Tongue (tissue), 2 donors: Measurements from ENCODE around the gene SHH. TPM values are rescaled to one million over a fixed set of nuclear protein-coding genes. Genes with fewer than 3 reads are reported as not detected.

Source experiments
- DNase-seq: peaks from one replicate; pipeline ENCODE4 v3.0.0-alpha.2; 2015
- total RNA-seq: library from RNA; depleted of rRNA; stranded (reverse); fragments of >200 nt; gene quantifications from one replicate; pipeline ENCODE4 v1.2.3, GENCODE V29; 2014

Gene SHH
- total RNA-seq, 1 donor from 2014 or later, result 1.3 TPM

DNA sequence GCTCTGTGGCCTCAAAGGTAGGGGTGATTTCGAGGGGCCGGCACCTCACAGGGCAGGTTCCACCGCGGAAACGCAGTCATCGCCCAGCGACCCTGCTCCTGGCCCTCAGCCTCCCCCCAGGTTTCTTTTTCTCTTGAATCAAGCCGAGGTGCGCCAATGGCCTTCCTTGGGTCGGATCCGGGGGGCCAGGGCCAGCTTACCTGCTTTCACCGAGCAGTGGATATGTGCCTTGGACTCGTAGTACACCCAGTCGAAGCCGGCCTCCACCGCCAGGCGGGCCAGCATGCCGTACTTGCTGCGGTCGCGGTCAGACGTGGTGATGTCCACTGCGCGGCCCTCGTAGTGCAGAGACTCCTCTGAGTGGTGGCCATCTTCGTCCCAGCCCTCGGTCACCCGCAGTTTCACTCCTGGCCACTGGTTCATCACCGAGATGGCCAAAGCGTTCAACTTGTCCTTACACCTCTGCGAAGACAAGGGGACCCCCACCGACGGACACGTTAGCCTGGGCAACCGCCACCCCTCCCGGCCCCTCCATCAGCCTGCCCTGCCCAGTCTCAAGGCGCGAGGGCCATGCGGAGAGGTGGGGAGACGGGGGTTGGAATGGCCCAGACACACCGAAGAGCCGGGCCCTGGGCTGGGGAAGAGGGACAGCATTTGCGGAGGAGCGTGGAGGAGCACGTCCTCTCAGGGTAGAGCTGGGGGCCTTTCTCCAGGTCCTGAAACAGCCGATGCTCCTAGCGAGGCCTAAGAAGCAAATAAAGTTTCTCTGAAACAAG lies 6.0 kb downstream of the SHH start:
- DNase-seq, result no peak

DNA sequence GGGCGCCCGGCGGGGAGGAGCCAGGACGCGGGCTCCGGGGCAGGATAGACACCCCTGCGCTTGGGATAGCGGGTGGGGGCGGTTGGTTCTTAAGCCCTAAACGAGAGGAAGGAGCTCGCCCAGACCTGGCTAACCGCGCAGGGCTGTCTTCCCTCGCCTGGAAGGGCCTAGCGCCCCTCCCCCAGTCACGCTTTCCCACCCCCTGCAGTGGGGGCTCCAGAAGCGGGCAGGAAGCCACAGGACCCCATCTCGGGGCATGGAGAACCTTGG lies 6.5 kb downstream of the SHH start:
- no peak for DNase-seq

DNA sequence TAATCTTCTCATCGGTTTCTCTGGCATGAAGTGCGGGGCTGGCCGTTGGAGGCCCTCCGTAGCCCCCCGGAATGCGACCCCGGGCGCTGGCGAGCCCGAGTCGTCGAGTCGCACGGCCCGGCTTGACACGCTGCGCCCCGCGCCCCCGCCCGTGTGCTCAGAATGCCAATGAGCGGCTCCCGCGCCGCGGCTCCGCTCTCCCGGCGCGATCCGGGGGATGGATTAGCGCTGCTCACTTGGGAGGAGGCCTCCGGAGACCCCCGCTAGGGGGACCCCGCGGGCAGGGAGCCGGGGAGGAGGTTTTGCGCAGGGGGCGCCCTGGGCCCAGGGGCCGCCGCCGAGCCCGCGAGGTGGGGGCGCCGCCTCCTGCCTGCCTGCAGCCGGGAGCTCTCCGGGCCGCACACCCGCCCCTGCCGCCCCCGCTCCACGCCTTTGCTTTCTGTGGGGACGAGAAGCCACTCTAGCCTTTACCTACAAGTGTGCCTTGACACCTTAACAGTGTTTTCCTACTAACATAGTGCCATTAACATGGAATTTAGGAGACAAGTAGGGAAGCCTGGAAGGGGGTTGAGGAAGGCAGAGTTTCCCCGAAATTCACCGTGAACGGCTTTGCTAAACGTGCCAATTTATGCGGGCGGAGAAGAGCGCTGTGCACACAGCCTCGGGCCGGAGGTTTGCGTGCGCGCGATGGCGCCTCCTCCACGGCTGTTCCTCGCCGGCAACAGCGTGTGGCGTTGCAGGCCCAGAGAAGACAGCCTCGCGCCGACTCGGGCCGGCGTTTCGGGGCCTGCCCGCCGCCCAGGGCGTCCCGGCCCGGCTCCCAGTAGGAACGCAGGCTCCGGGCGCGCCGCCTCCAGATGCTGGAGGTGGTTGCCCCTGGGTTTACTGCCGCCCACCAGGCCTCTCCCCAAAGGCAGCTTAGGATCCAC lies 7.1 kb downstream of the SHH start:
- DNase-seq, result peak; percentile 78

DNA sequence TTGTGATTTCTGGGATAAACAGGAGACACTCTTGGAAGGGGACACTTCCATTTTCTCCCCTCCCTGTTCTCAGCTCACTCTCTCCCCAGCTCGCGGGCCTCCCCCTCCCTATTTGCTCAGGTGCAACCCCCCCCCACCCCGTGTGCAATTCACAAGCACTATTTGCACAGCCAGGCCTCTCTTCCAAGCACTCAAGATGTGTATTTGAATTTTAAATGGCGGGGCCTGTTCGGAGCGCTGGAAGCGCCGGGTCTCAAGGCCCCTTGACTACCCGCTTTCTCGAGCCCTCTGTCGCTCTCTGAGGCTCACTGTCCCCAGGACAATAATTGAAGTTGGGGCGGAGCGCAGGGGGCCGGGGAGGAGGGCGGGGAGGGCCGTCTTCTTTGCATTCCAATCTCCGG lies 7.8 kb downstream of the SHH start:
- DNase-seq, result no peak

DNA sequence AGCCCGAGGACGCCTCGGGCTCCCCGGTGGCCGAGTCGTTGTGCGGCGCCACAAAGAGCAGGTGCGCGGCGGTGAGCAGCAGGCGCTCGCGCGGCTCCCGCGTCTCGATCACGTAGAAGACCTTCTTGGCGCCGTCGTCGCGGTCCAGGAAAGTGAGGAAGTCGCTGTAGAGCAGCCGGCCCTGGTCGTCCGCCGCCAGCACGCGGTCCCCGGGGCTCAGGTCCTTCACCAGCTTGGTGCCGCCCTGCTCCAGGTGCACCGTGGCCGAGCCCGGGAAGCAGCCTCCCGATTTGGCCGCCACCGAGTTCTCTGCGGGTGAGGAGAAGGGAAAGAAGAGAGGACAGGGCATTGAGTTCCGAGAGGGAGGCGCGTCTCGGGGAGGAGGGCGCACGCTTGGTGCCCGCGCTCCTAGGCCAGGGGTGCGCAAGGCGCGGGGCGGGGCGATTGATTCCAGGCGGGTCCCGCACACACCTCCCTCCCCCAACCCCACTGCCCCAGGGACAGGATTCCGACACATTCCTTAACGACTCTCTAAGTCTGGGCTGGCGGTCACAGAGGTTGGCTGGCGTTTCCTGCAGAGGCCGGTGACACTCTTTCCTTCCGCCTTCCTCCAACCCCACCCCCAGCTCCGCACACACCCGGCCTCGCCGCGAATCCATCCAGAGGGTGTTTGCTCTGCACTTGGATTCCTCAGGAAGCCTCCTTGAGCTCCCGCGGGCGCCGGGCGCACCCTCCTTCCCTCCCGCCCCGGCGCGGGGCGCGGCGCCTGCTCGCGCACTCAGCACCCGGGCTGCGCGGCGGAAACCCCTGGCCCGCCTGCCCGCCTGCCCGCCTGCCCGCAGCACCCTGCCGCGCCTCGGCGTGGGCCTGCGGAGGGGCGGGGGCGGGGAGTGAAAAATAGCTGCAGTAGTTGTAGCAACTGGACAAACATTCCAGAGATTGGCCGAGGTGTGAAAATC lies 8.6 kb downstream of the SHH start:
- DNase-seq, result peak; percentile 39

DNA sequence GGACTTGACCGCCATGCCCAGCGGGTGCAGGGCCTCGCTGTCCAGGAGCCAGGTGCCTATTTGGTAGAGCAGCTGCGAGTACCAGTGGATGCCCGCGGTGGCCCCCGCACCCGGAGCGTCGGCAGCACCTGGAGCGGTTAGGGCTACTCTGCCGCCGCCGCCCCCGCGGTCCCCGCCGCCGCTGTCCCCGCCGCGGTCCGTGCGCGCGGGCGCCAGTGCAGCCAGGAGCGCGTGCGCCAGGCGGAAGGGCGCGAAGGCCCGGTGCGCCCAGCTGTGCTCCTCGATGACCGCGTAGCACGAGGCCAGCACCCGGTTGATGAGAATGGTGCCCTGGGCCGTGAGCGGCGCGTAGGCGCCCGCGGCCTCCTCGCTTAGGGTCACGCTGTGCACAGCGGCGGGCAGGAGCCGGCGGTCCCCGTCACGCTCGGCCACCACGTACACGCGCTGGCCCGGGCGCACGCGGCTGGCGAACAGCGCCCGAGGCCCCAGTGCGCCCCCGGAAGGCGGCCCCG lies 9.3 kb downstream of the SHH start:
- DNase-seq, result no peak

DNA sequence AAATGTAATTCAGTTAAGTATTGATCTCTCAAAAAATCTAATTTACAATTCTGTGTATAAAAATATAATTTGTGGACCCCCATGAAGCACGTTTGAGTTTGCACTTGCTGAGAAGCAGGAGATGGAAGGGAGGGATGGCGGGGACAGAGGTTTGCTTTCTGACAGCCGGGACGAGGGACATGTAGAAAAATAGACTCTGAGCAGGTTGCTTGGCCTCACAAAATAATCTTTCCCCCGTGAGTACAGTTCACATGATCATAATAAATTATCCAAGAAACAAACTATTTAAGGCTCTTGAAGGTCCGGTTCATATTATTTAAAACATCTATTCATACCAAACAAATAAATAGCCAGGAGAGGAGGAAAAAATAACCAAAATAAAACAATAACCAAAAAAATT lies 10.0 kb downstream of the SHH start:
- DNase-seq, result no peak

DNA sequence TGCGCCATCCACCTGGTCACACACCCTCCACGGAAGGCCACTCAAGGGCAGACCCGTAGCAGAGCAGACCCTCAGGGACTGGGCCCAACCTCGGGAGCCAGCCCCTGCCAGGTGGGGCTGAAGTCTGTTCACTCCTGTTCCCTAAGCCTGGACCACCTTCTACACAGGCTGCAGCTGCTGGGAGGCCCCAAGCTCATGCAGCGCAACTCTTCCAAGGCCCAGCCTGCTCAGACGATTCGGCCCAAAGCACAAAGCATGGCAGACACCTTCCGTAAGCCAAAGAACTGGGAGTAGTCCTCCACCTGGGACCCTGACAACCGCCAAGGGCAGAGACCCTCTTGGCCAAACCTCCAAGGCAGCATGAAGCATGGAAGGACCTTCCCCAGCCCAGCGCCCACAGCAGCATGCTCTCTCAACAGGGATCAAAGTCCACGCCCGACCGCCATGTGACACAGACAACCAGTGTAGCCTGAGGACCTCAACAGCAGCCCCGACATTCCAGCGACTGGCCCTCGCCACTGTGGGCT lies 11.5 kb downstream of the SHH start:
- DNase-seq, result no peak

DNA sequence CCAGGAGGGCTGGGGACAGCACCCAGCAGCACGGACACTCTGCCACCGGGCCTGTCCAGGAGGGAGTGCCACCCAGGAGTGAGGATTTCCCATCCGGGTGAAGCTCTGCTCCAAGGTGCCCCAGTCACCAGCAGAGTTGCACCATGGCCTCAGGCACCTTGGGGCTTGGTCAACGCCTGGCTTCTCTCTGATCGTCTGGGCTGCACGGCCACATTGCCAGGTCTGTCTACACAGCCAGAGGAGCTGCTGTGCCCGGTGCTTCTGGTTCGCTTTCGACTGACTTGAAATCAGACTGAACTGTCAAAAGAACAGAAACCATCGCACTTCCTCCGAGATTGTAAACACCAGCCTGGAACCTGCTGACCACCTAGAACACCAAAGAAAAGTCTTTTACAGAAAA lies 12.0 kb downstream of the SHH start:
- no peak for DNase-seq

DNA sequence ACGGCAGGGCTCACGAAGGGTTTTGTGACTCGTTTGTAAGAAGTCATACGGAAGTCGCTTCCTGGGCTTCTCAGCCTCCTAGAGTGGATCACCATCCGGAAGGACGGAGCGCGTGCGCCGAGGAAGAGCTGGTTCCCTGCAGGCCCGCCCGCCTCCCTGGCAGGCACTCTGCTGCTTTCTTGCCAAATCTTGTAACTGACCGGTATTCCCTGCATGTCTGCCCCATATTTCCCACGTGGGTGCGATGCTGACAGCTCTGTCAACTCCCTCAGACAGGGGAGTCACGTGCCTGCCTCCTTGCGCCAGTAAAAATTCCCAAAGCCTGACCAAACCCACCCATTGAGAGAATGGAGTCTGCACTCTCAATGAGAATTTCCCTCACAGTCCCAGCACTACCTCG lies 12.7 kb downstream of the SHH start:
- no peak for DNase-seq

DNA sequence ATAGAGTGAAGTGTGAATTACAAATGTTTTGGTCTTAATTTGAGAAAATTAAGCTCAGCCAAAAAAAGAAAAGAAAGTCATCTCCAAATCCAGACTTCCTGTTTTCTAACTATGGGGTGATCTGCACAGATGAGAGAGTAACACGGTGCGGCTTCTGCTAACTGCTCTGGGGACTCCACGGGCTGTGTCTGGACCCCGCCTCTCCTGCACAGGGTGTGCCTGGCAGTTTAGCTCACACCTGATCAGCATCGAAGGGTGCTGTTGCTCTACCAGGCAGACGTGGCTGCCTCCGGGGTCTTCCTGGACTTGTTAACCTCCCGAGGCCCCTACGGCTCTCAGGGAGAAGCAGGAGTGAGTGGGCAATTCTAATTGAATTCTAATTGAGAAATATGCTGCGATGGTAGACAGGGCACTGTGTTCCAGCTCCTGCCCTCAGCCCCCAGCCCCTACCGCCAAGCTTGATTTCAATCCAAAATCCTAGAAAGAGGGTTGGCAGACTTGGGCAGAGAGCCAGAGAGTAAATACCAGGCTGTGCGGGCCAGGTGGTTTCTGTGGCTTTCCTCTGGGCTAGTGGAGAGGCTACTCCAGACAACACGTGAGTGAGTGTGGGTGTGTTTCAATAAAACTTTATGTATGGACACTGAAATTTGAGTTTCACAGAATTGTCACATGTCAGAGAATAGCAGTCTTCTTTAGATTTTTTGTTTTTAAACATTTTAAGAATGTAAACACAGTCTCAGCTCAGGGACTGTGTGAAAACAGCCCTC lies 13.4 kb downstream of the SHH start:
- no peak for DNase-seq

DNA sequence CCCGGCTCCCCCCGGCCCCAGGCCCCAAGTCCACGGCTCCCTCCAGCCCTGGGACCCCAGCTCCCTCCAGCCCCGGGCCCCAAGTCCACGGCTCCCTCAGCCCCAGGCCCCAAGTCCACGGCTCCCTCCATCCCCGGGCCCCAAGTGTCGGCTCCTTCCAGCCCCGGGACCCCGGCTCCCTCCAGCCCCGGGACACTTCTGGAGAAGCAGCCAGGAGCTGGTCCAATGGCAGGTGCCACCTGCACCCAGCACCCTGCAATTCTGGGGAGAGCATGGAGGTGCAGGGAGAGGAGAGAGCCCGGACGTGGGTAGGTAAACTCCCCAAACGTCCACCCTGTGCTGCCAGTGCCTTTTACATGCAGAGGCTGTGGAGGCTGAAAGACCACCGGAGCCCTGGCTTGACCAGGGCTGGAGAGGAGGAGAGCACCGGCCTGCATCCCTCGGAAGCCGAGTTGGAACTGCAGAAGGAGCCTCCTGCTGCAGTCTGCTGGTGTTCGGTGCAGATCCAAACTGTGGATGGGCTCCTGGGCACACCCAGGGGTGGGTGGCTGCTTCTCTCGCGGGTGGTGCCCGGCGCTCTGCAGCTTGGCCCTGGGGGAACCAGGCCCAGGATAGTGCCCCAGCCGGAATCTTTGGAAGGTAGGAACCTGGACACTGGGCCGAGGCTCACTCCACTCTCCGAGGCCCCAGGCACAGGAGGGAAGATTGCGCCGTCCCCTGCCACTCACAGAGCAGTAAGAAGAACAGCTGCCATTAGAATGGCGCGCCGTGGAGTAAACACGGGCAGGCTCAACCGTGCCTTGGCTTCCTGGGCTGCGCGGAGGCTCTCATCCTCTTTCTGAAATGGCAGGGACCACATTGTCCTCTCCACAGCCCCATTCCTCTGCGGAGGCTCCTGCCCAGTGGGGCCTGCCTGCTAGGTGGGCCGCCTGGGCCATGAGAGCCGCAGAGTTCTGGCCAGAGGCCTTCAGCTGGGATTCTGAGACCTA lies 14.7 kb downstream of the SHH start:
- DNase-seq, result no peak

DNA sequence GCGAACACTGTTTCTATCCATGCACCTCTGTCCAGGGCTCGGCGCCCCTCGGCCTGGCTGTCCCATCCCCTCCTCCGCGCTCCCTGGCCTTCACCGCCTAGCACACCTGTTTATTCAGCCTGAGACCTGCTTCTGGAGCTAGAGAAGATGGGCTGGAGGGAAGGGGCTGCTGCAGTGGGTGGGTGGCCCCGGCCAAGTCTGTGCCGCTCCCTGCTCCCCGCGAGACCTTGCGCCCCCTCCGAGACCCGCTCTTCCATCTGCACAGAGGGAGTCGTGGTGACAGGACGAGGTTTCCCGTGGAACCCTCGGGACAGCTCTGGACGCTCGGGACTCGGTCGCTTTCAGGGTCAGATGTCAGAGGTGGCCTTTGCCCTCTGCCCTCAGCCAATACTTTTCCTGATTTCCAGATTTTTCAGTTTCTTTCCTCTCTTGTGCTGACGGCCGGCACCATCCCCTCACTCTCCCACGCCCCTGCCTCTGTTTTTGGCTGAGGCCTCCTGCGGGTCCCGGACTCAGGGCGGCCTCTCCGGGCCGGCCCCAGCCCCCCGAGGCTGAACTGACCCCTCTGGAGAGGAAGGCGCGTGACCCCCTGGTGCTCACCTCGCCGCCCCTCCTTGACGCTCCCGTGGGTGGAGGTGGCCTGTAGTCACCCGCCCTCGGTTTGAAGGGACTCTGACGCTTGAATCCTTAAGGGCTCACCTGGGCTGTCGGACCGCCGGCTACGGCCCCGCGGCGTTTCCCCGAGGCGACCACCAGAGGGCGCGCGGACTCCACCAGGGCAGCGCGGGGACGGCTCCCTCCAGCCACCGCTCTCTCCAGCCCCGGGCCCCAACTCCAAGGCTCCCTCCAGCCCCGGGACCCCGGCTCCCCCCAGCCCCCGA lies 15.6 kb downstream of the SHH start:
- DNase-seq, result no peak

DNA sequence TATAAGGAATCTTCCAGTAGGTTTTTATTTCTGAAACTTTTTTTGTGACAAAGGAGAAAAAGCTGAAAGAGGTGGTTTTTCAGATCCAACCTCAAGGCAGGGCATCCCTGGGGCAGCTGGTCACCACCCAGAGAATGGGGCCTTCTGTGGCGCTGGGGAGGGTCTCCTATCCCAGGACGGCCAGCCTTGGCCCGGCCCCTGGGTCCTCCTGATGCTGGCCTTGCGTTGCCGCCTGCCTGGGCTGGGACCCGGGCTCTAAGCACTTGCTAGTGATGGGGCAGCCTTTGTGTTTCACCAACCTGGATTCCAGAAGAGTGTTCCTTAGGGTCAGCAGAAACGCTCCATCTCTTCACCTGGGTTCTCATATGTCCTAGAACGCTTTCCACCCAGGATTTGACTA lies 16.3 kb downstream of the SHH start:
- DNase-seq, result no peak

DNA sequence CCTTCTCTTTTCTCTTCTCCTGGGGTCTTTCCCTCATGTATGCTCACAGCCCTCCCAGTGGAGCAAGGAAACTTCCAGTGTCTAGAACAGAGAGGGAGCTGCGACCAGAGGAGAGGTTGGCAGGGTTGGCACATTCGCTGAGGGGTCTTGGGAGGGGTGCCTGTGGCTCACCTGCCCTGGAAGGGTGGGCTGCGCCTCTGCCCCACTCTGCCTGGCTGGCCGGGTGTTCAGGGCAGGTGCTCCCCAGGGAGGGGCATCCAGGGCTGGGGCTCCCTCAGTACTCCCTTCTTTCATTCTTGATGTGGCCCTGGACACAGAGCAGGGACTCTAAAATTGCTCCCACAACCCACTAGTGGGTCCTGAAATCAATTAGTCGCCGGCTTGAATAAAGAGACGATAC lies 16.9 kb downstream of the SHH start:
- no peak for DNase-seq

DNA sequence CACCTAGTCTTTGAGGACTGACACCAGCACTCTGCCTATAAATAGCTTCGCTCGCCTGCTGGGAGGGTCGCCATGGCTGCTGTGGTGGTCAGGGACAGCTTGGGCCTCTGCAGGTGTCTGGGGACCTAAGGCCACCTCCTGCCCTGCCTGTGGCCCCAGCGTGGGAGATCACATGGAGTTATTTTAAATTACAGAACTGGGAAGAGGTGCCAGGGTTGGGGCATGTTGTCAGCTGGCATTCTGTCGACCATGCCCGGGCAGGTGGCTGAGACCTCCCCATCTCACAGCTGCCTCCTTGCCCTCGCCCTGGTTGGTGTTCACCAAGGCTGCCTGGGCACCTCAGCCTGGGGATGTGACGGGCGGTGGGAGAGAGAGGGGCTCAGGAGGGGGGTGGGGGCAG lies 18.1 kb downstream of the SHH start:
- DNase-seq, result no peak

DNA sequence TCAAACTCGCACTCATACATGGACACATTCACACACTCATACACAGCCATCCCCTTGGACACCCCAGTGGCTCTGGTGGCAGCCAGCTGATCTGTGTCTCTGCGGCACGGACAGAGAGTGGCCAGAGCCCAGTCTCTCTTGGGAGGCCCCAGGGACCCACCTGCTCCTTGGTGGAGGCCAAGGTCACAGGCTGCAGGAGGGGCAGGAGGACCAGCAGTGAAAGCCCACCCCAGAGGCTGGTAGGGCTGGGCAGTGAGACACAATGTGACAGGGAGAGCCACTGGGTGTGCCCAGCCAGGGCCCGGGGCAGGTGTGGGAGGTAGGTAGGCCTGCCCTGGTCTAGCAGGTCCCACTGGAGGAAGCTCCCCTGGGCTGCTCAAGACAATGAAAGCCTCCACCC lies 18.5 kb downstream of the SHH start:
- no peak for DNase-seq

DNA sequence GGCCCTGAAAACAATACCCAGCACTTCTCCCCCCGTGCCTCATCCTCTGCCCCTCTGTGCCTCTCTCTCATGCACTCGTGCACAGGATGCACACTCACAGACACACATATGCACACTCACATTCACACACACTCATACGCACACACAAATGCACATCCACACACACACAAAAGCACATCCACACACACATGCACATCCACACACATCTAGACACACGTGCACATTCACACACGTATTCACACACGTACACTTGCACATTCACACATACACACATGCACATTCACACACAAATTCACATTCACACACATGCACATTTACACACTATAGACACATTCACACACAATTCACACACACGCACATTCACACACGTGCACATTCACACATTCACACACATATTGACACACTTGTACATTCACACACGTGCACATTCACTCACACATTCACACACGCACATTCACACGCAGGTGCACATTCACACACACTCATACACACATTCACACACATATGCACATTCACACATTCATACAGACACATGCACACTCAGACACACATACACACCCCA lies 19.2 kb downstream of the SHH start:
- no peak for DNase-seq
